HEK293 (cell line): Measurements from ENCODE around the gene PCDH9.

Experiments
- CTCF ChIA-PET: fragments of 350-600 bp; formaldehyde crosslinking; extraction: SDS; loops from one replicate; lab custom pipeline; 2021; ENCODE audit warnings: antibody characterized with exemption; lab: Yijun Ruan, JAX
- POLR2A ChIA-PET: fragments of 300-600 bp; formaldehyde crosslinking; extraction: SDS; loops from one replicate; lab custom pipeline; 2020; ENCODE audit warnings: antibody characterized with exemption, inconsistent platforms; lab: Yijun Ruan, JAX
- H3K27ac ChIP-seq: fragments of 200-500 bp; sonication (Bioruptor generic); 2 replicates; pipeline ENCODE4 v1.5.1; 2014; ENCODE audit warnings: low read depth, low read length, control low read depth, inconsistent platforms; ENCODE audit errors: extremely low read depth
- H3K36me3 ChIP-seq, 2 experiments: fragments of 200-500 bp in 1 of 2; sonication (Bioruptor generic) in 1 of 2; 1 replicate in 1 of 2; 2 replicates in 1 of 2; pipeline ENCODE4 v1.5.1; 2014 to 2017; ENCODE audit warnings: inconsistent platforms in 2 of 2, low read length in 2 of 2; ENCODE audit not compliant: control insufficient read depth in 2 of 2, insufficient read depth in 1 of 2
- H3K4me1 ChIP-seq: fragments of 200-500 bp; sonication (Bioruptor generic); 2 replicates; pipeline ENCODE4 v1.5.1; 2014; ENCODE audit warnings: mild to moderate bottlenecking, low read length, inconsistent platforms; ENCODE audit not compliant: control insufficient read depth, insufficient read depth
- H3K4me3 ChIP-seq: 2 replicates; pipeline ENCODE4 v1.5.1; 2011; ENCODE audit warnings: low read depth, mild to moderate bottlenecking, control low read depth, low read length, moderate library complexity
- H3K9me3 ChIP-seq: fragments of 200-500 bp; sonication (Bioruptor generic); 2 replicates; pipeline ENCODE4 v1.5.1; 2014; ENCODE audit warnings: low read depth, low read length, inconsistent platforms; ENCODE audit not compliant: control insufficient read depth, insufficient read depth
- HIC1 ChIP-seq: fragments of 450-650 bp; formaldehyde crosslinking; IDR thresholded peaks from 2 replicates; pipeline ENCODE4 v1.5.1; 2016; ENCODE audit warnings: missing biosample characterization, missing genetic modification characterization
- IKZF3 ChIP-seq: fragments of 450-650 bp; IDR thresholded peaks from 2 replicates; pipeline ENCODE4 v1.5.0; 2018; ENCODE audit warnings: missing biosample characterization, mild to moderate bottlenecking, missing genetic modification characterization, moderate library complexity
- KLF10 ChIP-seq: fragments of 450-650 bp; IDR thresholded peaks from 2 replicates; pipeline ENCODE4 v1.5.1; 2018; ENCODE audit warnings: missing biosample characterization, mild to moderate bottlenecking, missing genetic modification characterization
- SP7 ChIP-seq: fragments of 450-650 bp; formaldehyde crosslinking; IDR thresholded peaks from 2 replicates; pipeline ENCODE4 v1.5.1; 2016; ENCODE audit warnings: missing biosample characterization, missing genetic modification characterization
- YY1 ChIP-seq: fragments of 450-650 bp; formaldehyde crosslinking; IDR thresholded peaks from 2 replicates; pipeline ENCODE4 v1.5.1; 2018; ENCODE audit warnings: missing biosample characterization, missing genetic modification characterization
- ZBTB44 ChIP-seq: fragments of 450-650 bp; IDR thresholded peaks from 2 replicates; pipeline ENCODE4 v1.5.1; 2018; ENCODE audit warnings: missing biosample characterization, mild to moderate bottlenecking, missing genetic modification characterization
- ZBTB48 ChIP-seq: fragments of 450-650 bp; formaldehyde crosslinking; IDR thresholded peaks from 2 replicates; pipeline ENCODE4 v1.5.1; 2016; ENCODE audit warnings: missing biosample characterization, missing genetic modification characterization
- ZNF132 ChIP-seq: fragments of 450-650 bp; formaldehyde crosslinking; IDR thresholded peaks from 2 replicates; pipeline ENCODE4 v1.5.1; 2017; ENCODE audit warnings: missing biosample characterization, missing genetic modification characterization, borderline replicate concordance
- ZNF16 ChIP-seq: fragments of 450-650 bp; formaldehyde crosslinking; IDR thresholded peaks from 2 replicates; pipeline ENCODE4 v1.5.1; 2016; ENCODE audit warnings: low read depth, missing biosample characterization, missing genetic modification characterization
- ZNF18 ChIP-seq: fragments of 450-650 bp; formaldehyde crosslinking; IDR thresholded peaks from 2 replicates; pipeline ENCODE4 v1.5.1; 2016; ENCODE audit warnings: missing biosample characterization, missing genetic modification characterization
- ZNF19 ChIP-seq: fragments of 450-650 bp; formaldehyde crosslinking; IDR thresholded peaks from 2 replicates; pipeline ENCODE4; 2016; ENCODE audit warnings: missing biosample characterization, missing genetic modification characterization, low read depth
- ZNF324 ChIP-seq: fragments of 450-650 bp; formaldehyde crosslinking; IDR thresholded peaks from 2 replicates; pipeline ENCODE4 v1.5.1; 2016; ENCODE audit warnings: missing biosample characterization, missing genetic modification characterization
- ZNF366 ChIP-seq: fragments of 450-650 bp; formaldehyde crosslinking; conservative IDR thresholded peaks from 2 replicates; pipeline ENCODE4 v1.5.1; 2016; ENCODE audit warnings: missing biosample characterization, missing genetic modification characterization
- ZNF423 ChIP-seq: fragments of 450-650 bp; formaldehyde crosslinking; IDR thresholded peaks from 2 replicates; pipeline ENCODE4 v1.5.1; 2016; ENCODE audit warnings: missing biosample characterization, missing genetic modification characterization
- ZNF621 ChIP-seq: fragments of 450-650 bp; formaldehyde crosslinking; IDR thresholded peaks from 2 replicates; pipeline ENCODE4 v1.5.1; 2017; ENCODE audit warnings: missing biosample characterization, missing genetic modification characterization
- ZNF660 ChIP-seq: fragments of 450-650 bp; IDR thresholded peaks from 2 replicates; pipeline ENCODE4 v1.5.1; 2018; ENCODE audit warnings: missing biosample characterization, mild to moderate bottlenecking, missing genetic modification characterization
- ZNF701 ChIP-seq: fragments of 450-650 bp; formaldehyde crosslinking; IDR thresholded peaks from 2 replicates; pipeline ENCODE4 v1.5.1; 2016; ENCODE audit warnings: missing biosample characterization, missing genetic modification characterization
- ZSCAN5A ChIP-seq: fragments of 450-650 bp; formaldehyde crosslinking; IDR thresholded peaks from 2 replicates; pipeline ENCODE4 v1.5.1; 2016; ENCODE audit warnings: missing biosample characterization, missing genetic modification characterization

PCDH9 gene

GRCh38 chr13:66971004-66971403, 259.1 kb downstream of the PCDH9 start:
- no peak for TF ChIP-seq ZNF423 (tag by site-specific recombination)
- Histone ChIP-seq H3K9me3 (no peaks in the 10 kb centered on the region), H3K4me3 (no peak overlapping the region), H3K27ac (no peak overlapping the region), H3K4me1 (no peaks in the 10 kb centered on the region), H3K36me3 (no peaks in the 10 kb centered on the region)
- POLR2A ChIA-PET = no interaction called here
- CTCF ChIA-PET = no interaction called here

- Histone ChIP-seq H3K27ac (no peak overlapping the region), H3K9me3 (no peaks in the 10 kb centered on the region), H3K36me3 (no peaks in the 10 kb centered on the region), H3K4me1 (no peaks in the 10 kb centered on the region), H3K4me3 (no peak overlapping the region)
- TF ChIP-seq IKZF3 = no peak
- no peak for TF ChIP-seq ZNF19
- TF ChIP-seq HIC1 (tag by site-specific recombination) = no peak
- no peak for TF ChIP-seq ZSCAN5A (tag by site-specific recombination)
- TF ChIP-seq ZNF16 (tag by site-specific recombination) = no peak
- TF ChIP-seq KLF10 (tag by site-specific recombination) = no peak
- no peak for TF ChIP-seq ZNF621 (tag by site-specific recombination)
- no peak for TF ChIP-seq ZNF366
- TF ChIP-seq SP7 (tag by site-specific recombination) = no peak
- no peak for TF ChIP-seq ZBTB44 (tag by site-specific recombination)
- no peak for TF ChIP-seq ZNF324 (tag by site-specific recombination)
- no peak for TF ChIP-seq ZNF660 (tag by site-specific recombination)
- TF ChIP-seq YY1 (tag by site-specific recombination) = no peak
- no peak for TF ChIP-seq ZNF18 (tag by site-specific recombination)
- no peak for TF ChIP-seq ZBTB48 (tag by site-specific recombination)
- no peak for TF ChIP-seq ZNF132 (tag by site-specific recombination)
- TF ChIP-seq ZNF701 (tag by site-specific recombination) = no peak
- CTCF ChIA-PET = no interaction called here
- POLR2A ChIA-PET = no interaction called here
Observed at GRCh38 chr13:66969291-66969690, 260.8 kb downstream of the PCDH9 start.
